ENCODE measurements around the gene DISP3.

DISP3 gene

DNA sequence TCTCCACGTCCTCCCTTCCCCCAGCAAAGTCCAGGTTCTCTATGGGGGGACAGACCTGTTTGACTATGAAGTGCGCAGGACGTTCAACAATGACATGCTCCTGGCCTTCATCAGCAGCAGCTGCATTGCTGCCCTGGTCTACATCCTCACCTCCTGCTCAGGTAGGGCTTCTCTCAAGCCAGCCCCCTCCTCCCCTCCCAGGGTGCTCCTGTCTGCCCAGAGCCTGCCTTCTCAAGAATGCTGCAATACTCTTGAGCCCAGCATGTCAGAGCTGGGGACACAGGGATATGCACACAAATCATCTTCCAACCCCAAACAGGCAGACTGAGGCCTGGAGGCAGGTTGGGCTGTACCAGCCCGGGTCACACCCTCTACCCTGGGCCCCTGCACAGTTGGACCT lies 35.4 kb downstream of the DISP3 start:
- no peak for DNase-seq (ENCODE audit: low read depth in 1 of 2, low spot score in 1 of 2)

DNA sequence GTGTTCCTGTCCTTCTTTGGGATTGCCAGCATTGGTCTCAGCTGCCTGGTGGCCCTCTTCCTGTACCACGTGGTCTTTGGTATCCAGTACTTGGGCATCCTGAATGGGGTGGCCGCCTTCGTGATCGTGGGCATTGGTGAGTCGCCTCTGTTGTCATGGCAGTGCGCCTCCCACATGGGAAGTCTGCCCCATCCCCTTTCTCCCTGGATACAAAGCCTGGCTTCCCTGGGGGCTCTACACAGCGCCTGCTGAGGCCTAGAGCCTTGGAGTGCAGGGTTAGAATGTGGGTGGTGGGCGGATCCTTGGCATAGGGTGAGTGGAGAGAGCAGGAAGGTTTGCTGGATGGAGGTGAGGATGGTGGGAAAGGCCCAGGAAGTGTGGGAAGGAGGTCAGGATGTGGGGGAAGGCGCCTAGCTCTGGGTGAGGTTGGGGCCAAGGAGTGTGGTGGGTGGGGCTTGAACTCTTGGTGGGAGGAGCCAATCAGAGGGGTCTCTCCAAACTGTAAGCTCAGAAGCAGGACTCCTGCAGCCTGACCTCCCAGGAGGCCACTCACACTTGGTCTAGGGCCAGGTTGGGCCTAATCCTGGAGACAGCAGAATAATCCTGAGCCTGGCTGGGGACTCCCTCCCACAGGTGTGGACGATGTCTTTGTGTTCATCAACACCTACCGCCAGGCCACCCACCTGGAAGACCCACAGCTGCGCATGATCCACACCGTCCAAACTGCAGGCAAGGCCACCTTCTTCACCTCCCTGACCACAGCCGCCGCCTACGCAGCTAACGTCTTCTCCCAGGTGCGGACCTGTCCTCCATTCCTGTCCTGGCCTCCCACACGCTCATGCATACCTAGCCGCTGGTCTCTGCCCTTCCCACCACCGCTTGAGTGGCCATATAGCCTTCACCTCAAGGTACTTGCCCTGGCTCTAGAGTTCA lies 36.7 kb downstream of the DISP3 start:
- no peak for DNase-seq (ENCODE audit: low read depth in 1 of 2, low spot score in 1 of 2)

DNA sequence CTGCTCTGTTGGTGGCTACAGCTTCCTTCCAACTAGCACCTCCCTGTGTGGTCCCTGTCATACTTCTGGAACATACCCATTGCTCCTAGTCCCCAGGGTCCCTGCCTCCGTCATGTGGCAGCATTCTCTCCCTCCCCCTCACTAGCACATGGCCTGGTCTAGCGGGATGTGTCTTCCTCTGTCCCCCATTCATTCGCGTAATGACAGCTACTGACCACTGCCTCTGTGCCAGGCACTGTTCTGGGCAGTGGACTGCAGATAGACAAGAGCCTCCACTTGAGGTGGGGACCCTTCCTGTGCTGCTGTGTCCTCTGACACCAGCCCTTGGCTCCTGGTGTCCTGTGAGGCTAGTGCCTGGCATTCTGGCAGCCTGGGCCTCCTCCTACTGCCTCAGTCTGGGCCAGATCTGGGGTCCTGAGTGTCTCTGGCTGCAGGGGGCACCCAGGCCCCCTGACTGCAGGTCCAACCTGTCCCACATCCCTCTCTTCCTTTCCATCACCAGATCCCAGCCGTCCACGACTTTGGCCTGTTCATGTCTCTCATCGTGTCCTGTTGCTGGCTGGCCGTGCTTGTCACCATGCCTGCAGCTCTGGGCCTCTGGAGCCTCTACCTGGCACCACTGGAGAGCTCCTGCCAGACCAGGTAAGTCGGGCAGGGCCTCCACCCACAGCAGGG lies 38.1 kb downstream of the DISP3 start:
- DNase-seq (ENCODE audit: low read depth in 1 of 2, low spot score in 1 of 2): no peak

DNA sequence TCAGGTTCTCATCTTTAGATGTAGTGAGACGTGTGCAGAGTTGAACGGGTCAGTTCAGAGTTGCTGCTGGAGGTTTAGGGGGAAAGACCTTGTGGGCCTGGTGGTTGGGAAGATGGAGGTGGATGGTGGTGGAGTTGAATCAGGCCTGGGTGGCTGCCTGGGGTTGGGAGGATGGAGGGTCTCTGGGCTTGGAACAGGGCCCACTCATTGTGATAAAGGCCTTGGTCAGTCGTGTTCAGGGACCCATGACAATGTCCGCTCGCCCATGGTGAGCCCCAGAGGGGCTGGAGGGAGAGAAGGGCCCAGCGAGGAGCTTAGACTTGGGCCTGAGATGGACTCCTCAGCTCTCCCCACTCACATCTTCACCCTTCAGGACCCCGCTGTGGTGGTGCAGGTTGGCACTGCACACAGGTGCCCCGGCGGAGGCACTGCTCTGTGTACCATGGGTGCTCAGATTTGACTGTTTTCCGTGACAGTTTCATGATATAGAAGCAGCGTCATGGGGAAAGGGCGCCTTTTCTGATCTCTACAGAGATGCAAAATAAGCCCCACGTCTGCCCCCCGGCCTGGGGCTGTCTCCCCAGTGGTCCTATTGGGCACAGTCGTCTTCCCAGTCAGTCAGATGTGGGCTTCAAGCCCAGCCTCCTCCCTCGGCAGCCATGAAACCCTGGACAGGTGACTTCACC lies 39.2 kb downstream of the DISP3 start:
- DNase-seq (ENCODE audit: low read depth in 1 of 2, low spot score in 1 of 2): no peak

DNA sequence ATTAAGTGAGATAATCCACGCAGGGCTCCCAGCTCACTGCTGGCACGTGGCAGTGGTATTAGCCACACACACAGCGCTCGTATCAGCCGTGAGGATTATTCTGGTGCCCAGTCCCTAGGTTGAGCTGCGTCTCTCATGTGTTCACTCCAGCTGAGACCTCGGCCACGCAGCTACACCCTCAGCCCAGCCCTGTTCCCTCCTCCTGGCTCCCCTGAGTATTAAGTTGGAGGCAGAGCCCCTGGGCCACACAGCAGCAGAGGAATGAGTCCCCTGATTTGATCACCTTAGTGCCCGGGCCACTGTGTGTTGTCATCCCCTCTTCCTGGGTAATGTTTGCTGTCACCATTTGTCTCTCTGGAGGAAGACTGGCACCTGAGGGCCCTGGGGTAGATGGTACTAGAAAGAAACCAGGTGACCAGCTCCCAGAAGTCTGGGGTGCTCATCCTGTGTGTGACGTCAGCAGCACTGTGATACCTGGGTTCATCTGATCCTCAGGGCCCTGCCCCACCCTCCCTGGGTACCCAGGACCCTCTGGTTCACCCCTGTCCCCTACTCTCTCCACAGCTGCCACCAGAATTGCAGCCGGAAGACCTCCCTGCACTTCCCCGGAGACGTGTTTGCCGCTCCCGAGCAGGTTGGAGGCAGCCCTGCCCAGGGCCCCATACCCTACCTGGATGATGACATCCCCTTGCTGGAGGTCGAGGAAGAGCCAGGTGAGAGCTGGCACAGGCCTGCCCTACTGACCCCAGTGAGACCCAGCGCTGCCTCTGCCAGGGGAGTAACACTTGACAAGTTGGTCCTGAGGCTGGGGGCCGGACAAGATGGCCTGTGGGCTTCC lies 40.1 kb downstream of the DISP3 start:
- no peak for DNase-seq (ENCODE audit: low read depth in 1 of 2, low spot score in 1 of 2)

DNA sequence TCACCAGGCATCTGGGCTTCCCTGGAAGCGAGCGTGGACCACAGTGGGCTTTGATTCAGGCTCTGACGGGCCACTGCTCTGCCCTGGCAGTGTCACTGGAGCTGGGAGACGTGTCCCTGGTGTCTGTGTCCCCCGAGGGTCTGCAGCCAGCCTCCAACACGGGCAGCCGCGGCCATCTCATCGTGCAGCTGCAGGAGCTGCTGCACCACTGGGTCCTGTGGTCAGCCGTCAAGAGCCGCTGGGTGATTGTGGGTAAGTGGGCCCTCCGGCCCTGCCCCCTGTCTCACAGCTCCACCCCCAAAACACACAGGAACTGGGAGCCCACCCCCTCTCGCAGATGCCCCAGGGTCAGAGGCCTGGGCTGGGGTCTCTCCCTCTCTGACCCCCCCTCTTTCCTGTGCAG lies 40.7 kb downstream of the DISP3 start:
- no peak for DNase-seq (ENCODE audit: low read depth in 1 of 2, low spot score in 1 of 2)

DNA sequence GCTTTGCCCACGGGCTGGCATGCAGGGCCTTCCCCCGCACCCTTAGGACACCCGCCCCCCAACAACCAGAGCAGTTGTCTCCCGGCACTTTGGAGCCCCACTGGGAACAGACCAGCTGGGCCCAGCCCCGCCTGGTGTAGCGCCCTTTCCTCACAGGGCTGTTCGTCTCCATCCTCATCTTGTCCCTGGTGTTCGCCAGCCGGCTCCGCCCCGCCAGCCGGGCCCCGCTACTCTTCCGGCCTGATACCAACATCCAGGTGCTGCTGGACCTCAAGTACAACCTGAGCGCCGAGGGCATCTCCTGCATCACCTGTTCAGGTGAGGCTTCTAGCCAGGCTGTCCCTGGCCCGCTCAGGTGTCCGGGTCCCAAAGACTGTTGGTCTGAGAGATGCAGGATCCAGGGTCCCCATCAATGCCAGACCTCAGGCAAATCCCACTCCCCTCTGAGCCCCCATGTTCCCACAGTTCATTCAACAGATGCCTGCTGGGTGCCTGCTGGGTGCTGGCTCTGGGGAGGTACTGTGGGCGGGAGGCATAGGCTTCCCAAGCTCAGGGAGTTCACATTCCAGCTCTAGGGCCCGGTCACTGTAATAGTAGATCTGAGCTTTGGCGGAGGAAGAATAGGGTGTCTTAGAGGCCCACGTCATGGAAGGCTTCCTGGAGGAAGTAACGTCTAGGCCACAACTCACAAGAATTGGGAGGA lies 41.7 kb downstream of the DISP3 start:
- DNase-seq (ENCODE audit: low read depth in 1 of 2, low spot score in 1 of 2): no peak

DNA sequence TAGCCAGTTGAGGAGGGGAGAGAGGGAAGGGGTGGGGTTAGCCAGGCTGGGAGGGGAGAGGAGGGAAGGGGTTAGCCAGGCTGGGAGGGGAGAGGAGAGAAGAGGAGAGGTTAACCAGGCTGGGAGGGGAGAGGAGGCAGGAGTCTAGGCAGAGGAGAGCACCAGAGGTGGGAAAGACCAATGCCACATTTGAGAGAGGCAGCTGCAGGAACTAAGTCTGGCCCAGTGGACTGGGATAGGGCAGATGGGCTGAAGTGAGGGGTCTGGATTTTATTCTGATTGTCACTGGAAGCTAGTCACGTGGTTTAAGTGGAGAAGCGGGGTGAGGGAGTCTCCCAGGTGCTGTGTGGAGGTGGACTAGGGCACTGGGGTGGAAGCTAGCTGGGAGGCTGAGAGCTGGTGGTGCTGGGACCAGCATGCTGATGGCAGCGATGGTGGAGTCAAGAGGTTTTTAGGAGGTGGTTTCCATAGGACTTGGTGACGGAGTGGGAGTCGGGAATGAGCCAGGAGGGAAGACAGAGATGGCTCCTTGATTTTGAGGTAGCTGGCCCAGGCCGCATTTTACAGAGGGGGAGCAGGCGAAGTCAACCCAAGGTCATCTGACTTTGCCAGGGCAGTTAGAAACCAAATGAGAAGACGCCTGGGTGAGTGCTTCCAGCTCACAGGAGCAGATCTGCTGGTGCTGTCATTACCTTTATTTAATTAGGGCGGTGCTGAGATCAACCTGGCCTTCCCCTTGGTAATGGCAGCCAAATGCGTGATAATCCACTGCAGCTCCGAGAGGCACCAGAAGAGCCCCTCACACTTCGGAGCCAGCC lies 42.8 kb downstream of the DISP3 start:
- DNase-seq (ENCODE audit: low read depth in 1 of 2, low spot score in 1 of 2): no peak

DNA sequence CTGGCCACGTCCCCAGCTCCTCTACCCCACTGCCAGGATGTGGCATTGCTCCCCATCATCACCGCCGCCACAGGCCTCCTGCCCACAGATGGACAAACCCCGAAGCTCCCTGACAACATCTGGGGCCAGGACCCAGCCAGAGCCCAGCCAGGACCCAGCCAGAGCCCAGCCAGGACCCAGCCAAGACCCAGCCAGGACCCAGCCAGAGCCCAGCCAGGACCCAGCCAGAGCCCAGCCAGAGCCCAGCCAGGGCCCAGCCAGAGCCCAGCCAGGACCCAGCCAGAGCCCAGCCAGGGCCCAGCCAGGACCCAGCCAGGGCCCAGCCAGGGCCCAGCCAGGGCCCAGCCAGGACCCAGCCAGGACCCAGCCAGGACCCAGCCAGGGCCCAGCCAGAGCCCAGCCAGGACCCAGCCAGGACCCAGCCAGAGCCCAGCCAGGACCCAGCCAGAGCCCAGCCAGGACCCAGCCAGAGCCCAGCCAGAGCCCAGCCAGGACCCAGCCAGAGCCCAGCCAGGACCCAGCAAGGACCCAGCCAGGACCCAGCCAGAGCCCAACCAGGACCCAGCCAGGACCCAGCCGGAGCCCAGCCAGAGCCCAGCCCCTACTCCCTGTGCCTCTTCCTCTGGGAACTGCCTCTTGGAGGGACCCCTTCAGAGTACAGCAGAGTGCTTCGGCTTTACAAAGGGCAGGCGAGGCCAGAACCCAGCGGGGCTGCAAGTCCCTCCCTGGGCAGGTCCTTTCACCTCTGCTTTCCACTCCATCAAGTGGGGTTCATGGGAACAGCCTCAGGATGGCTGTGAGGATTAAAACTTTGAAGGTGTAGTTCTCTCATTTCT lies 43.7 kb downstream of the DISP3 start:
- DNase-seq (ENCODE audit: low read depth in 1 of 2, low spot score in 1 of 2): no peak

DNA sequence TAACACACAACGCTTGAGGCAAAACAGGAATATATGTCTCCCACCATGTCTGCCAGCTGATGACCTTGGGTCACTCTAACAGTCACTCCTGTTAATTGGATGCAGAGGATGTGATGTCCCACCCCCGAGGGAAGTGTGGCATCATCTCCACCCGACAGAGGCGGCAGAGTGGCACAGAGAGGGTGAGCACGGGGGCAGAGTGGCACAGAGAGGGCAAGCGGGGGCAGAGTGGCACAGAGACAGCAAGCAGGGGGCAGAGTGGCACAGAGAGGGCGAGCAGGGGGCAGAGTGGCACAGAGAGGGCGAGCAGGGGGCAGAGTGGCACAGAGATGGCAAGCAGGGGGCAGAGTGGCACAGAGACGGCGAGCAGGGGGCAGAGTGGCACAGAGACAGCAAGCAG lies 44.3 kb downstream of the DISP3 start:
- no peak for DNase-seq (ENCODE audit: low read depth in 1 of 2, low spot score in 1 of 2)

DNA sequence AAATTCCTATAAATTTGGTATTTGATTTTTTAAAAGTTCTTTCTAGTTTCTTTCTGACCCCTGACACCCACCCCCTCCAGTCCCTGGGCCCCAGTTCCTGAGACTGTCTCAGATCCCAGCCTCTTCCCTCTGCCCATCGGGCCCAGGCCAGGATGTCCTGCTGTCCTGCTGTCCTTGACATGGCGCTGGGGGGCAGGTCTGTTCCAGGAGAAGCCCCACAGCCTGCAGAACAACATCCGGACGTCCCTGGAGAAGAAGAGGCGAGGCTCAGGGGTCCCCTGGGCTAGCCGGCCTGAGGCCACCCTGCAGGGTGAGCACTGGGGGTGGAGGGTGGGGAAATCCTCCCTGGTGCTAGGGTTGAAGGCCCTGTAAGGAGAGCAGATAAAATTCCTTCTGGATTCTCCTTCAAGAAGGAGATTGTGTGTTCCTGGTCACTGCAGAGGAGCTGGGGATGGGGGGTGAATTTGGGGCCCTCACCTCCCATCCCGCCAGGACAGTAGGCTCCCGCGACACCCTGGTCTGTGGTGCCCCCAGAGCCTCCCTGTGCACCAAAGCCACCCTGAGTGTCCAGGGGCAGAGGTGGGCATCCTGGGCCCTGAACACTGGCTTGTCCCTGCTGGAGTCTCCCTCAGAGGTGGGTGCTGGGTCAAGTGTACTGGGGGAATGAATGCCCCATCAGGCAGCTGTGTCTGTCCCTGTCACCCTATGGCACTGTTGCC lies 45.0 kb downstream of the DISP3 start:
- no peak for DNase-seq (ENCODE audit: low read depth in 1 of 2, low spot score in 1 of 2)

DNA sequence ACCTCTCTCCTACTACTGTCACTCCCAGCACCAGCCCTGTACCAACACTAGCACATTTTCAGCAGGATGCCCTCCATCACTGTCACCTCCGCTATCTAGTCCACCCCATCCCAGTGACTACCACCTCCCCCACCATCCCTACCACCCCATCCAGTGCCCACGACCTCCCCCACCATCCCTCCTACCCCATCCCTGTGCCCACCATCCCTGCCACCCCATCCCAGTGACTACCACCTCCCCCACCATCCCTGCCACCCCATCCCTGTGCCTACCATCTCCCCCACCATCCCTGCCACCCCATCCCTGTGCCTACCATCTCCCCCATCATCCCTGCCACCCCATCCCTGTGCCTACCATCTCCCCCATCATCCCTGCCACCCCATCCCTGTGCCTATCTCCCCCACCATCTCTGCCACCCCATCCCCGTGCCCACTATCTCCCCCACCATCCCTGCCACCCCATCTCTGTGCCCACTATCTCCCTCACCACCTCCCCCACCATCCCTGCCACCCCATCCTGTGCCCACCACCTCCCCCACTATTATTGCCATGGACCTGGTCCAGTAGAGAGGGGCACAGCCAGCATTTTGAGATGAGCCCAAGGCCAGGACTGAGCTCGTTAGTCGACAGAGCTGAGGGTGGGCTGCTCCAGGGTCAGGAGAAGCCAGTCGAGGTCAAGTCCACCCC lies 45.7 kb downstream of the DISP3 start:
- DNase-seq (ENCODE audit: low read depth in 1 of 2, low spot score in 1 of 2): no peak

DNA sequence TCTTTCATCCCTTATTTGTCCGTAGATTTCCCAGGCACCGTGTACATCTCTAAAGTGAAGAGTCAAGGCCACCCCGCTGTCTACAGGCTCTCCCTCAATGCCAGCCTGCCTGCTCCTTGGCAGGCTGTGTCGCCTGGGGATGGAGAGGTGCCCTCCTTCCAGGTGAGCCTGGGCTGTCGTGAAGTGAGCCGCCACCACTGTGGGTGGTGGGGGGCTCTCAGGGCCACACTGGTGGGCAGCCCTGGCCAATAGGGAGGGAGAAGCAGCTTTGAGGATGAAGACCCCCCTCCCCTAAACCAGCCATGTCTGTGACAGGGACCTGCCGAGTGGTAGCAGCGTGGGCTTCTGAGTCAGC lies 46.2 kb downstream of the DISP3 start:
- no peak for DNase-seq (ENCODE audit: low read depth in 1 of 2, low spot score in 1 of 2)

DNA sequence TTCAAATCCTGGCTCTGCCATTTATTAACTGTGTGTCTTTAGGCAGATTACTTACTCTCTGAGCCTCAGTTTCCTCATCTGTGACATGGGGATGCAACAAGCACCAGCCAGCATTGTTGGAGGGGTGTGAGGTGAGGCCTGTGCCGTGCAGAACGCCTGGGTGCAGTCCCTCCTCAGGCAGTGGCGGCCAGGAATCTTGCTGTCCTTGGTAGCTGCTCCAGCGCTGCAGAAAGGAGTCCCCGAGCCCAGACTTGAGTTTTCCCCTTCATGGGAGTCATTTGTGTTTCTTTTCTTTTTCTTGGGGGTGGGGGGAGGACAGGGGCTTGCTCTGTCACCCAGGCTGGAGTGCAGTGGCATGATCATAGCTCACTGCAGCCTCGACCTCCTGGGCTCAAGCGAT lies 46.6 kb downstream of the DISP3 start:
- DNase-seq (ENCODE audit: low read depth in 1 of 2, low spot score in 1 of 2): no peak

DNA sequence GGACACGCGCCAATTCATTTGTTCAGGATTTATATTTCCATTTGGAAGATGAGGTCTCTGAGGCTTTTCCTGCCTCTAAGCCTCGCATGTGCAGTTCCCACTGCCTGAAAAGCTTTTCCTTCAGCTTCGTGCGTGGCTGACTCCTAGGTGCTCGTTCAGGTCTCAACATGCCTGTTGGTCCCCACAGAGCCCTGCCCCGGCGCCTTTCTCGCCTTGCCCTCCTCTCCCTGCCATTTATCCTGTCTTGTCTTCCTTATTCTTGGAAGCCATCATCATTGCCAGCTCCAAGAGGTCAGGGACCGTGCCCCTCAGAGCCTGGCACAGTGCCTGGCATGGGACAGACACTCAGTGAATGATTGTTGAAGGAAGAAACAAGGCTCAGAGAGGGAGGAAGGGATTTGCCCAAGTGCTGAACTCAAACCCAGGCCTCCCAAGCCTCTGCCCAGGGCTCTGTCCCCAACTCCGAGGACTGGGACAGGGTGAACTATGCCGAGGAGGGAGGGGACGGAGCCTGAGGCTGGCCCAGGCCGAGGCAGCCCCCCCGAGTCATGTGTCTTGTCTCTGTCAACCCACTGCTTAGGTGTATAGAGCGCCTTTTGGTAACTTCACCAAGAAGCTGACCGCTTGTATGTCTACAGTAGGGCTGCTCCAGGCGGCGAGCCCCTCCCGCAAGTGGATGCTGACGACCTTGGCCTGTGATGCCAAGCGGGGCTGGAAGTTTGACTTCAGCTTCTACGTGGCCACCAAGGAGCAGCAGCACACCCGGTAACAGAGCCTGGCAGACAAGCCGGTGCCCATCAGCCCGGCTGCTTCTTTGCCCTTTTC lies 47.3 kb downstream of the DISP3 start:
- DNase-seq (ENCODE audit: low read depth in 1 of 2, low spot score in 1 of 2): no peak

DNA sequence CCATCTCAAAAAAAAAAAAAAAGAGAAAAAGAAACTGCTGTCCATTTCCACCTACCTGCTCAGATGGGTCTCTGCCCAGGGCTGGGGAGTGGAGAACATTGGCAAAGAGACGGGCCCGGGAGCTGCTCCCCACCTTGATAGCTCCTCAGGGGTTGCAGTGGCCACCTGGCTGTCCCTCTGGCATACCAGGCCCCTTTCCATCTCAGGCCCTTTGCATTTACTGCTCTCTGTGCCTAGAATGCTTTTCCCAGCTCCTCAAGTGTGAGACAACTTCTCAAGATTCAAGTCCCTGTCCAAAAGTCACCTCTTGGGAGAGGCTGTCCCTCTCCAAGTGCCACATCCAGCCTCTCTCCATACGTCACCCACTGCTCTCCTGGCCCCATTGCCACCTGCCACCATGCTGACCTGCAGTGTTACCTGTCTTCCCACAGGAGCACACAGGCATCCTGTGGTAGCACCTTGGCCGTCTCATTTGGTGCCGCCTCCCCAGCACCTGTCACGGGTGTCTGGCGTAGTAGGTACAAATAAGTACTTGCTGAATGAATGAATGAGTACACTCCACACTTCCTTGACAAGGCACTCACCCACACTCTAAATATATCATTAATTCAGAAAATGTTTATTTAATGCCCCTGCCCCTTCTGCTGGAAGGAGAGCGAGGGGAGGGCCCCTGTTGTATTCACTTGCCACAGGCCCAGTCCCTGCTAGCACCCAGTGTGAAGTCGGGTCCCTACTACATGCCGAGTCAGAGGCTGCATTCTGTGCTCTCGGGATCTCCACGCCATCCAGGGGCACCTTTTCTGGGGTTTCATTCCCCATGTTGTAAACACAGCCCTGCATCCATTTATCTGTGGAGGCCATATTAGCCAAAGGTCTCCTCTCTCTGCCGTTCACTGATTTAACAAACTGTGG lies 48.8 kb downstream of the DISP3 start:
- no peak for DNase-seq (ENCODE audit: low read depth in 1 of 2, low spot score in 1 of 2)
